Measurements from ENCODE around the gene PLCB1. TPM values are rescaled to one million over a fixed set of nuclear protein-coding genes. Genes with fewer than 3 reads are reported as not detected.

PLCB1 gene
- total and polyA plus RNA-seq, 10 of the 15 experiments (the other 5 are each of a cell fraction or from before 2014, with no cell fraction given), result 0.05 to 5.3 (median 0.17) TPM; not detected in 1

GRCh38 chr20:8291873-8292272, 159.8 kb downstream of the PLCB1 start:
- no peak overlapping the region for H3K4me3 ChIP-seq
- TF ChIP-seq HDAC2 (IDR thresholded peaks at IDR 0.05) (no peak), SMAD5 (IDR thresholded peaks at IDR 0.05; ENCODE audit: low read depth) (no peak), PAX5 (IDR thresholded peaks at IDR 0.05; ENCODE audit: borderline replicate concordance, low read depth, low read length) (no peak), SRF (IDR thresholded peaks at IDR 0.05; ENCODE audit: low read depth in 2 of 2, low read length in 2 of 2) (no peak), HCFC1 (IDR thresholded peaks at IDR 0.05; ENCODE audit: low read length) (no peak), ZNF592 (IDR thresholded peaks at IDR 0.05) (no peak), ZBED1 (IDR thresholded peaks at IDR 0.05; ENCODE audit: borderline replicate concordance) (no peak), IRF4 (IDR thresholded peaks at IDR 0.05; ENCODE audit: low read depth, low read length) (no peak), CBFB (IDR thresholded peaks at IDR 0.05; ENCODE audit: low read depth) (no peak), BMI1 (IDR thresholded peaks at IDR 0.05; ENCODE audit: borderline replicate concordance) (no peak)
- no peak for ATAC-seq
- WGBS (ENCODE audit: insufficient coverage, insufficient replicate concordance, low lambda C conversion rate, missing lambda C conversion rate), result 0% methylated on average over 1 of the region's 1 CpG
- DNase-seq (ENCODE audit: low read depth, low spot score), result no peak
- H3K79me2 ChIP-seq (ENCODE audit: control insufficient read depth, insufficient read depth, low read length), result no peaks in the 10 kb centered on the region
- FAIRE-seq, result no peak
- H3K9ac ChIP-seq (ENCODE audit: control insufficient read depth, insufficient read depth, low read length), result no peak overlapping the region
- no peak overlapping the region for H2AFZ ChIP-seq (ENCODE audit: control insufficient read depth, low read depth, low read length)
- ChIA-PET RAD21 (ENCODE audit: unreplicated experiment) (no interaction called here), CTCF (interaction anchor here (0.6 kb wide), 1 partner anchor 98 kb away, joined by 3 read pairs; no protein-coding TSS in a partner anchor), POLR2A (no interaction called here), SMC1A (ENCODE audit: uncharacterized antibody, unreplicated experiment) (no interaction called here)
- no peaks in the 10 kb centered on the region for H3K36me3 ChIP-seq (ENCODE audit: control insufficient read depth in 2 of 2, insufficient read depth in 2 of 2, low read length in 1 of 2)
- no peak overlapping the region for H3K4me2 ChIP-seq (ENCODE audit: control insufficient read depth, insufficient read depth)
- BruUV-seq (replicated peaks), result no TSS peak
- H3K9me3 ChIP-seq (replicated peaks; ENCODE audit: control insufficient read depth, insufficient read depth, low read length), result no peaks in the 10 kb centered on the region
- in situ Hi-C loops (cut with MboI) (no loop called here), intact Hi-C loops (cut with micrococcal nuclease; ENCODE audit: unreplicated experiment) (loop anchor here (5.0 kb wide), 1 partner anchor 160 kb away; the partner anchor contains the start of gene PLCB1)
- no peak overlapping the region for H3K27ac ChIP-seq (ENCODE audit: control insufficient read depth, insufficient read depth)
- no peaks in the 10 kb centered on the region for H3K4me1 ChIP-seq (ENCODE audit: control insufficient read depth, insufficient read depth, low read length)
- H4K20me1 ChIP-seq (ENCODE audit: control insufficient read depth, insufficient read depth), result no peaks in the 10 kb centered on the region
- no peaks in the 10 kb centered on the region for H3K27me3 ChIP-seq (replicated peaks in 1 of 2; ENCODE audit: control insufficient read depth in 2 of 2, insufficient read depth in 2 of 2, low read length in 1 of 2)
